HG03460 (cell line): ENCODE results near the gene TACO1.

Experiments
- ATAC-seq: cut with Tn5 transposase; IDR thresholded peaks from one replicate; pipeline ENCODE4 v1.9.1; 2021; ENCODE audit not compliant: unreplicated experiment

The TACO1 gene

DNA sequence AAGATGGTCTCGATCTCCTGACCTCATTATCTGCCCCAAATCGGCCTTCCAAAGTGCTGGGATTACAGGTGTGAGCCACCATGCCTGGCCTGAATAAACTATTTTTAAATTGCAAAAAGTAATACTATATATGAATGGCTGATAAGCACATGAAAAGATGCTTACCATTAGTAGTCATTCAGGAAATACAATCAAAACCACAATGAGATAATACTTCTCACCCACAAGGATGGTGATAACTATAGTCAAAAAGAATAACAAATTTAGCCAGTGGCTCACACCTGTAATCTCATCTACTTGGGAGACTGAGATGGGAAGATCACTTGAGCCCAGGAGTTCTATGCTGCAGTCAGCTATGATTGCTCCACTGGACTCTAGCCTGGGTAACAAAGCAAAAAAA, 2.4 kb upstream of the TACO1 start:
- no peak for ATAC-seq

GRCh38 chr17:63601439-63602371, 1.0 kb downstream of the TACO1 start:
- no peak for ATAC-seq

DNA sequence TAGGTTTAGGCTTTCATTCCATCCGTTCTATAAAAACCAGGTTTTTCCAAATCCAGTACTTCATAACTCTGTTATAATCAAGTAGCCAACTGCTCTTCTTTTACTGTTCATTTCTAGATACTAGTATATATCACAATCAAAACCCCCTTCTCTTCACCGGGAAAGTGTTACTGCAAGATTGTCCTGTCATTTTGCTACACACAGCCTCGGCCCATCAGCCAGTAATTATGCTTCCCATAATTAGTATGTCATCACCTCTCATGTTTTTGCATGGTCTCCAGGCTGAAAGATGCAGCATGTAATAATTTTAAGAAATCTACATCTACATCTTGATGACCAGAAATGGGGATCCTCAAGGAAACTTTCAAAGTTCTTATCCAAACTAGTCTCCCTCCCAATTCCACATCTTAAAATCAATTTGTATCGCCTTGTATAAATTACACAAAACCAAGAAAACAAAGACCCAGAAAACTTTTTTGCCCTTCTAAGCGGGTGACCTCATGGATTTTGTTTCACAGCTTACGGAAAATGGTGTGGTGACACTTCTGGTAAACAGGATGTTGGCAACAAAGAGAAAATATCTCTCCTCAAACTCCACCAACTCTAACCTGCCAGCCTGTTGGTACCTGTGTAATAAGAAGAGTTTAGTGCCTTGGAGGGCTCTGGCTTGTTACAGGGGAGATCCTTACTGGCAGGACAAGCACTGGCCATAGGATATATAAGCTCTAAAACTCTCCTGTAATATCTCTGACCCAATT, 9.3 kb downstream of the TACO1 start:
- no peak for ATAC-seq

- no peak for ATAC-seq
Measured at GRCh38 chr17:63610854-63611253, 10.2 kb downstream of the TACO1 start.

DNA sequence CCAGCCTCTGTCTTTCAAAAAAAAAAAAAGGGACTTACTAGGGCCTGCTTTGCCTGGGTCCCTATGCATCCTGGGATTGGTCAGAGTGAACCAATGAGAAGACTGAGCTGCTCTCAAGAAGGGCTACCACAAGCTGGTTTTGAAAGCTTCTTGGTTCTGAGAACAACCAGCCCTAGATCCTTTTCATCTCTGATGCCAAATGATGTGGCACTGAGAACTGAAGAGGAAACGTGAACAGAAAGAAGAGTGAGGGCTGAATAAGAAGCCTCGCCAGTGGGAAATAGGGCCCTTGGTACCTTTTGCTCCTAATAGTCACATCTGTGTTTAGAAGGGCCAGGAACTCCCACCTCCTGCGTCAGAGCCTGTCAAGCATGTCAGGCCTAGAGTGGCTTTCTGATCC, 10.7 kb downstream of the TACO1 start:
- ATAC-seq = no peak

DNA sequence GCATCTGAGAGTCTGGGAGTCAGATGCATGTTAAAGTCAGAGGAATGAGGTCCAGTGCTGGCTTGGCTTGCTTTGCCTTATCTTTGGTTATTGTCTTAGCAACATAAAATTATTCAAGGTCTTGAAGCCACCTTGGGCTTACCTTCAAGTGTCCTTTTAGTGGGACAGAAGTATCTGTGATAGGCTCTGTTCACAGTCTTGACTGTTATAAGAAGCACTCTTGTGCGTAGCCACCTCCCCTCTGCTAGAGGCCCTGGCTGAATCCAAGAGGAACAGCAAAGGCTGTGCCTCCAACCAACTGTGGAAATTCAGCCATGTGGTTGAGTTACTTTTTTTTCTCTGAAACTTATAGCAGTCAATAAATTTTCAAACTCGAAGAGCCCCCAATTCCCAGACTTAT, 13.0 kb downstream of the TACO1 start:
- ATAC-seq = no peak

DNA sequence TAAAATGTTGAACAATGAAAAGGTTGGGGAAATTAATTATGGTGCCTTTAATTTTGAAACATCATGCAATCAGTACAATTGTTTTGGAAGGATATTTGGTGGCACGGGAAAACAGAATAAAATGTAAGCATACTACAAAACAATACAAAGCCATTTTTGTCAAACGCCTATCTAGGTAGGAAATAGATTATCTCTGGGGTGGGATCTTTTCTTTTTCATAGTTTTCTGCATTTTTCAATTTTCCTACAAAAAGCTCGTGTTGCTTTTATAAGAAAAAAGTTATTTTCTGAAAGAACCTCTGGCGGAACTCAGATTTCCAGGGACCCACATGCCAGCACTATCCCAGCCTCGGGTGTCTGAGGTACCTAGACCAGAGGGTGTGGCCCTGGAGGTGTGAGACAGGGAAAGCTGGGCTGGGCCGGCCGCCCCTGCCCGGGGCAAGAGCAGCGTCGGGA, 20.6 kb downstream of the TACO1 start:
- ATAC-seq = no peak

DNA sequence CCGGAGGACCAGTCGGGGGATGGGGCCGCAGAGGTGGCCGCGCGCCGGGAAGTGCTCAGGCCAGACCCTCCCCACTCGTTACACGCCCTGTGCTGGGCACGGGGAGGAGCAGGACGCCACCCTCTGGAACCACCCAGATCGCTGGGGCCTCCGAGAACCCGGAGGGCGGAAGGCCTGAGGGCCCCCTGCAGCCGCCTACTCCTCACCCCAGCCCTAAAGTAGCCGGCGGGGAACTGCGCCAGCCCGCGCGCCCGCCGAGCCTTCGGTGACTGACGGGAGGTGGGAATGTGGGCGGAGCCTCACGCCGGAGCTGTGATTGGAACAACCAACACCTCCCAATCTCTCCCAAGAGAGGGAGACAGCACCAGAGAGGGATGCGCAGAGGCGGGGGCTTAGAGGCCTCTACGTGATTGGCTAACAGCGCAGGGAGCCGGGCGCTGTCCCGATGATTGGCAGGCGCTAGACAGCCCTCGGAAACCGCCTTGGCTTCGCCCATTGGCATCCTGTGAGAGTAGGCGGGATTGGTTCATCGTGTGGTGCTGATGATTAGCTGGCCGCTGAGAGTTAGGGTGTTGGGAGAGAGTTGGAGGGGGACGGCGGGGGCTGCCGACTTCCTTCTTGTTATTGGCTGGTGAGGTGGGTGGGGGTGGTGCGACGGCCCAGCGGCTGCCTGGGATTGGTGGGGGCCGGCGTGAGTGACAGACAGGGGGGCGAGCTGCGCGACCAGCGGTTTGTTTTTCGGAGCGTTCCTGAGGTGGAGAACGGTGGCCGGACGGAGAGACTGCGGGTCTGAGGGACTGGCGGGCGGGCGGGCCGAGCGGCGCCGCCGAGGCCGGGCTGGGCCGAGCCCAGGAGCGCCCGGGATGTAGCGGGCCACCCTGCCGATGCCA, 21.2 kb downstream of the TACO1 start, which contains the start of gene MAP3K3:
MAP3K3 (plus strand) TSS at position 734 of the 890 bp plus-strand sequence. CDS start 343 bp downstream, outside the sequence.
- ATAC-seq = peak; percentile 84

- peak; percentile 16 for ATAC-seq
Measured at GRCh38 chr17:63622574-63623390, 22.1 kb downstream of the TACO1 start.

DNA sequence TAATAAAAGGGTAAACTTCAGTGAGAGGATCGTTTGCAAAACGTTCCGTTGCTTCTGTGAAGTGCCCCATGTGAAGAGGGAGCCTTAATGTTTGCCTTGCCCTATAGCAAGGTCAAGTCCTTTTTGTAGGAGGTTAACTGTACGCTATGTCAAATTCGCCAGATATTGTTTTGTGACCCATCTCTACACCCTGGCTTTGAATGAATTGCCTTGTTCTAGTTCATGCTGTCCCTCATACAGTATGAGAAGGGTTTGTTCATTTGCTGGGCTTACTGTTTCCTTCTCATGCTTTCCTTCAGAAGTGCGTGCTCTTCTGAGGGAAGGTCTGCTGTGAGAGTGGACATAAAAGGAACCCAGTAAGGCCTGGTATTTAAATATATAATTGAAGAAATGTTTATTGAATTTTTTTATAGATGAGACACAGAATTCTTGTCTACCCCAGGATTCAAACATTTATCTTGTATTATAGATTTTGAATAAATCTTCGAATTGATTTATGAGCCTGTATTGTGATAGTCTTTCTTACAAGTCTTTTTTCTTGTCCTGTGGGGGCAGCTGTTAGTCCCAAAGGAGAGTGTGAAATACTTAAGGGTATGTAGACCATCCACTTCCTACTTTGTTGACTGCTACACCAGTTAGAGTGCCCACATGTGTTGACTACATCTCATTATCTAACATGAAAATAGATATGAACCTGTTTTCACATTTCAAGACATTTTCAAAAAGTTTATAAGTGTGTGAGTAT, 23.3 kb downstream of the TACO1 start:
- no peak for ATAC-seq

- no peak for ATAC-seq
Measured at GRCh38 chr17:63624531-63624880, 23.8 kb downstream of the TACO1 start.

- no peak for ATAC-seq
Measured at GRCh38 chr17:63626551-63627180, 26.0 kb downstream of the TACO1 start.

DNA sequence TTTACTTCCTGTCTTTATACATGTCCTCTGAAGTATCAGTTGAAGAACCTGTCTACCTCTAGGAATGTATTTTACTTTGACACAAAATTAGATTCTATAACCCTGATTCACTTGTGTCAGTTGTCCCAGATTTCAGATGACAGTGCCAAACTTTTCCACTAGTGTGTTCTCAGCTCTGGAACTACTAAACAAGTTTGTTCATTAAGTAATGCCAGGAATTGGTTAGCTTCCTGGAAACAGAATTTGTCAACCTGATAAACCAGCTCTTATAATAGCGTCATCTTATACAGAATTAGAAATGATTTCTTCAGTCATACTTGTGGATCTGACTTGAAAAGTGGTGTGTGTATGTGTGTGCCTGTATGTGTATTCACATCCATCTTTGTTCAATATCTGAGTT, 28.9 kb downstream of the TACO1 start:
- no peak for ATAC-seq

- ATAC-seq = no peak
Measured at GRCh38 chr17:63631062-63631461, 30.4 kb downstream of the TACO1 start.

DNA sequence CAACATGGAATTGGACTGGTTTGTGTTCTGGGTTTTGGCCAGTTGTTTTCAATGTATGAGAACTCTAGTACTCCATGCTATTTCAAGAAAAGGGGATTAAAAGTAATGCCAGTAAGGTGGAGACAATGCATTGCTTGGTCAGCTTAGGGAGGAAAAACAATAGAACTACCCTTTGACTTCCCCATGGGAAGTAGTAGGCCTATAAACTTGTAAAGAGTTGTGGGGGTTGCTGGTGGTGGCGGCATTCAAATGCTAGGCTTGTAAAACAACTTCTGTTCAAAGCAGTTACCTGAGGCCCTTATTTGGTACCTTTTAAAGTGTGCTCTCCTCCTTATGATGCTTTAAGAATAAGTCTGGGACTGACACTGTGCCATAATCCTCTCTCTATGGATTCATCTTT, 30.9 kb downstream of the TACO1 start:
- ATAC-seq = no peak

- ATAC-seq = no peak
Measured at GRCh38 chr17:63633742-63634141, 33.0 kb downstream of the TACO1 start.

- ATAC-seq = no peak
Measured at GRCh38 chr17:63634163-63634562, 33.5 kb downstream of the TACO1 start.

- no peak for ATAC-seq
Measured at GRCh38 chr17:63634816-63635215, 34.1 kb downstream of the TACO1 start.

DNA sequence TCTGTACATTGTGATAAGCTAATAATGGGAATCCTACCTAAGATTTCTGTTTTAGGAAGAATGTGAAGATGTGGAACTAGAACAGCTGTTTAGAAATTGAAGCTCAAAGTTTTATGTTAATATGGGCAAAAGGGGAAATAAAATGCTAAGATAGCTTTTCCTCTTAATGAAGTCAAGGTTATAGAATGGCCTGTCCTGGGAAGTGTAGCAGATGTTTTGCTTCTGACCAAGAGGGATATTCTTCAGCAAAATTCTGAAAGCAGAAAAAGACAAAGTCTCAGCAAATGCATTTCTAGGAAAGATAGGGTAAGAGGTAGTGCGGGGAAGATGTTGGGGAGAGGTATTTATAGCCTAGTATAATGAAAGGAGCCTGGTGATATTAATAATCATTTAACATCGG, 34.6 kb downstream of the TACO1 start:
- no peak for ATAC-seq
